ENCODE measurements around the gene SLC47A1.

DNA sequence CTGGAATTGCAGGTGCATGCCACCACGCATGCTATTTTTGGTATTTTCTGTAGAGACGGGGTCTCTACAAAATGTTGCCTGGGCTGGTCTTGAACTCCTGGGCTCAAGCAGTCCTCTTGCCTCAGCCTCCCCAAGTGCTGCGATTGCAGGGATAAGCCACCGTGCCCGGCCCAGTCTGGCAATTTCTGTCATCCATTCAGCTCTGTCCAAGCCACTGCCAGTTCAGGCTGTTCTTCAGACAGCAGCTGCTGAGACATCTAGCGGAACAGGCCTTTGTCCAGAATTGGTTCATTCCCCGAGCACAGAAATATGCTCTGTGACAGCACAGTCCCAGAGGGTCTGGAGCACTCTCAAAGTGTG, 5.4 kb downstream of the SLC47A1 start:
- TF ChIP-seq POLR2A (IDR thresholded peaks at IDR 0.05) = no peak
- TF ChIP-seq, protein P1, sequence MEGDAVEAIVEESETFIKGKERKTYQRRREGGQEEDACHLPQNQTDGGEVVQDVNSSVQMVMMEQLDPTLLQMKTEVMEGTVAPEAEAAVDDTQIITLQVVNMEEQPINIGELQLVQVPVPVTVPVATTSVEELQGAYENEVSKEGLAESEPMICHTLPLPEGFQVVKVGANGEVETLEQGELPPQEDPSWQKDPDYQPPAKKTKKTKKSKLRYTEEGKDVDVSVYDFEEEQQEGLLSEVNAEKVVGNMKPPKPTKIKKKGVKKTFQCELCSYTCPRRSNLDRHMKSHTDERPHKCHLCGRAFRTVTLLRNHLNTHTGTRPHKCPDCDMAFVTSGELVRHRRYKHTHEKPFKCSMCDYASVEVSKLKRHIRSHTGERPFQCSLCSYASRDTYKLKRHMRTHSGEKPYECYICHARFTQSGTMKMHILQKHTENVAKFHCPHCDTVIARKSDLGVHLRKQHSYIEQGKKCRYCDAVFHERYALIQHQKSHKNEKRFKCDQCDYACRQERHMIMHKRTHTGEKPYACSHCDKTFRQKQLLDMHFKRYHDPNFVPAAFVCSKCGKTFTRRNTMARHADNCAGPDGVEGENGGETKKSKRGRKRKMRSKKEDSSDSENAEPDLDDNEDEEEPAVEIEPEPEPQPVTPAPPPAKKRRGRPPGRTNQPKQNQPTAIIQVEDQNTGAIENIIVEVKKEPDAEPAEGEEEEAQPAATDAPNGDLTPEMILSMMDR (IDR thresholded peaks at IDR 0.05) = no peak

Data from stomach (tissue), 4 donors.